ENCODE data around the gene RIOK2. TPM values are rescaled to one million over a fixed set of nuclear protein-coding genes. Genes with fewer than 3 reads are reported as not detected.

The RIOK2 gene
- total RNA-seq, 4 donors from 2014 or later = 7.9 to 26.1 (median 17.4) TPM

DNA sequence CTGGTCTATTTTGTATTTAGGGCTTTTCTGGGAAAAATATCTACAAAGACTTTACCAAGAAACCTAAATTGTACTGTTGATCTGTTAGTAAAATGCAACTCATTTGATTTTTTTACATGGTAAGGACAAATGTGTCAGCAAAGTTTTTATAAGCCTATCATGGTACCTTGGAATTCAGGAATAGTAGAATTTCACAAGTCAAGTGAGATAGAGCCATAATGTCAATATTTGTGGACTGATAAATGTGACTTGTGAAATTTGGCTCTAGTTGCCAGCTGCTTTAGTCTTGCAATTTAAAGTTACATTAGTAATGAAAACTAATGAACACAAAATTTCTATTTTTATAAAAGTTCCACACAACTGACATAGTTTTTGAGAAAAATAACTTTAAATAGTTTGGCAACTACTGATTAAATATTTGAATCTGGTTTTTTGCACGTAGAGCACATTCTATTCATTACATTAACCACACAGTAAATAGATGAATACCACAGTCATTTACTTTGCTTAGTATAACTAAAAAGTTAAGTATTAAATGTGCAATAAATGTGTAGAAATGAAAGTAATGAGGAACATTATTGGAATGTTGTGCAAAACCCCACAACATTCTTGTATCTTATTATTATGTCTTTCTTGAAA, 41.2 kb upstream of the RIOK2 start:
- no peak for DNase-seq (ENCODE audit: low spot score in 2 of 2)
- no peak for TF ChIP-seq POLR2A (IDR thresholded peaks at IDR 0.05)
- TF ChIP-seq, protein P1, sequence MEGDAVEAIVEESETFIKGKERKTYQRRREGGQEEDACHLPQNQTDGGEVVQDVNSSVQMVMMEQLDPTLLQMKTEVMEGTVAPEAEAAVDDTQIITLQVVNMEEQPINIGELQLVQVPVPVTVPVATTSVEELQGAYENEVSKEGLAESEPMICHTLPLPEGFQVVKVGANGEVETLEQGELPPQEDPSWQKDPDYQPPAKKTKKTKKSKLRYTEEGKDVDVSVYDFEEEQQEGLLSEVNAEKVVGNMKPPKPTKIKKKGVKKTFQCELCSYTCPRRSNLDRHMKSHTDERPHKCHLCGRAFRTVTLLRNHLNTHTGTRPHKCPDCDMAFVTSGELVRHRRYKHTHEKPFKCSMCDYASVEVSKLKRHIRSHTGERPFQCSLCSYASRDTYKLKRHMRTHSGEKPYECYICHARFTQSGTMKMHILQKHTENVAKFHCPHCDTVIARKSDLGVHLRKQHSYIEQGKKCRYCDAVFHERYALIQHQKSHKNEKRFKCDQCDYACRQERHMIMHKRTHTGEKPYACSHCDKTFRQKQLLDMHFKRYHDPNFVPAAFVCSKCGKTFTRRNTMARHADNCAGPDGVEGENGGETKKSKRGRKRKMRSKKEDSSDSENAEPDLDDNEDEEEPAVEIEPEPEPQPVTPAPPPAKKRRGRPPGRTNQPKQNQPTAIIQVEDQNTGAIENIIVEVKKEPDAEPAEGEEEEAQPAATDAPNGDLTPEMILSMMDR (IDR thresholded peaks at IDR 0.05) = no peak
- no peak overlapping the region for H3K4me3 ChIP-seq (ENCODE audit: low read depth, poor library complexity, severe bottlenecking)
- 53 to 66% methylated on average over 1 of the region's 1 CpG for whole genome bisulfite sequencing, 2 donors
- intact Hi-C loops (cut with DNase I; ENCODE audit: low total_unique reads) = no loop called here

DNA sequence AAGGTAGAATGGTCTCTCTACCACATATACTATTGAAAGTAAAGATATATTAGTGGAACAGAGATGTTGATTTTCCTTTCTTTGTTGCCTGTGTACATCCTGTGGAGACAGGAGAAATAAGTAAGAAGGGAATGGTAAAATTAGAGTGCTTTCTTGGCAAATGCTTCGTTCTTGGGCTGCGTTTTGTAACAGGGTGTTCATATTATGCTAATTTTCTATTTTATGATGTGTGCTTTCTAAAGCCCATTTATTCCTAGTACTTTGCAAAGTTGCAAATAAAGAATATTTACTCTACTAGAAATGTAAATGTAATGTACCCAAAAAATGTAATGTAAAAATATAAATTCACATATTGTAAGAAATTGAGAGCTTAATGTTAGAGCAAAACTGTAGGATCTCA, 40.5 kb upstream of the RIOK2 start:
- no peak for DNase-seq (ENCODE audit: low spot score in 2 of 2)
- no peak for TF ChIP-seq POLR2A (IDR thresholded peaks at IDR 0.05)
- TF ChIP-seq, protein P1 (IDR thresholded peaks at IDR 0.05) = no peak
- 53 to 59% methylated on average over 2 of the region's 2 CpGs for WGBS, 2 donors
- intact Hi-C loops (cut with DNase I; ENCODE audit: low total_unique reads) = no loop called here
- no peak overlapping the region for H3K4me3 ChIP-seq (ENCODE audit: low read depth, poor library complexity, severe bottlenecking)

DNA sequence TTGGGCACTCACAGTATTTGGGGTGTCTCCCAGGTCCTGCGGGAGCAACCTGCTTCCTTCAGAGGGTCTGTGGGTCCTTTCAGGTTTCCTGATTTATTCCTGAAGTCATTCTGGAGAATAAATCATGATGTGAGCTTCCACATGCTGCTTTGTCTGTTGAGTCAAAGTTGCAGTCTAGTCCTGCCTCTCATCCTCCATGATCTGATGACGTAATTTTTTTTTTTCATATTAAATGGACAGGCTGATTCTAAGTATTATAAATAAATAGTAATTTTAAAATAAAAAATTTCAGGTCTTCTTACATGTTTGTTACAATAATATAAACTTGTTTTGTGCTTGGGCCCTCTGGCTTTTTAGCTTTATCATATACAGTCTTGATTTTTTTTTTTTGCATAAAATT, 26.3 kb upstream of the RIOK2 start:
- WGBS, 2 donors = 89% methylated on average over 2 of the region's 2 CpGs
- DNase-seq (ENCODE audit: low spot score in 2 of 2) = no peak
- no peak overlapping the region for H3K4me3 ChIP-seq (ENCODE audit: low read depth, poor library complexity, severe bottlenecking)
- intact Hi-C loops (cut with DNase I; ENCODE audit: low total_unique reads) = no loop called here
- no peak for TF ChIP-seq POLR2A (IDR thresholded peaks at IDR 0.05)
- TF ChIP-seq, protein P1 (IDR thresholded peaks at IDR 0.05) = no peak

DNA sequence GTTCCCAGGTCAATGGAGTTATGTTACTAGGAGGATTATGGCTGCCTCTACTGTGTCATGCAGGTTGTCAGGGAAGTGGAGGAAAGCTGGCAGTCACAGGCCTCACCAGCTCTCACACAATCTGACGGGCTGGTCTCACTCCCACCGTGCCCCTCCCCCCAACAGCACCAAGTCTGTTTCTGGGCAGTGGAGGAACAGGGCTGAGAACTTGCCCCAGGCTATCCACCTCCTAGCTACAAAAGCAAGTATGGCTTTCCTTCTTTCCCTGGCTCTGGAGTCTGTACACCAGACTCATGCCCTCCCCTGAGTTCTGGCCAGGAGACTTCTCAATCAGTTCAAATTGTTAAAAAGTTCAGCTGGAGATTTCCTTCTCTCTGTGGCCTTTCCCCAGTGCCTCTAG, 25.7 kb upstream of the RIOK2 start:
- intact Hi-C loops (cut with DNase I; ENCODE audit: low total_unique reads) = no loop called here
- 67 to 72% methylated on average over 2 of the region's 2 CpGs for WGBS, 2 donors
- DNase-seq (ENCODE audit: low spot score in 2 of 2) = no peak
- no peak overlapping the region for H3K4me3 ChIP-seq (ENCODE audit: low read depth, poor library complexity, severe bottlenecking)
- TF ChIP-seq, protein P1 (IDR thresholded peaks at IDR 0.05) = no peak
- TF ChIP-seq POLR2A (IDR thresholded peaks at IDR 0.05) = no peak

DNA sequence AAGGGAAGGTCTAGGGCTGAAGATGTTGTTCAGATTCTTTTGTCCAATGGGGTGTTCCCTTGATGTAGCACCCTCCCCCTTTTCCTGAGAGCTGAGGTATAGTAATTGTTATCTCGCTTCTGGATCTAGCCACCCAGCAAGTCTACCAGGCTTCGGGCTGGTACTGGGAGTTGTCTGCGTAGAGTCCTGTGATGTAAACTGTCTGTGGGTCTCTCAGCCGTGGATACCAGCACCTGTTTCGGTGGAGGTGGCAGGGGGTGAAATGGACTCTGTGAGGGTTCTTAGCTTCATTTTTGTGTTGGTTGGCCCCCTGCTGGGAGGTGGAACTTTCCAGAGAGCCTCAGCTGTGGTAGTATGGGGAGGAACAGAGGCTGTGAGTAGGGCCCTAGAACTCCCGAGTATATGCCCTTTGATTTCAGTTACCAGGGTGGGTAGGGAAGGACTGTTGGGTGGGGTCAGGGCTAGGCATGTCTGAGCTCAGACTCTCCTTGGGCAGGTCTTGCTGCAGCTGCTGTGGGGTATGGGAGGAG, 25.2 kb upstream of the RIOK2 start:
- 88 to 94% methylated on average over 6 of the region's 6 CpGs for whole genome bisulfite sequencing, 2 donors
- TF ChIP-seq, protein P1 (IDR thresholded peaks at IDR 0.05) = no peak
- TF ChIP-seq POLR2A (IDR thresholded peaks at IDR 0.05) = no peak

DNA sequence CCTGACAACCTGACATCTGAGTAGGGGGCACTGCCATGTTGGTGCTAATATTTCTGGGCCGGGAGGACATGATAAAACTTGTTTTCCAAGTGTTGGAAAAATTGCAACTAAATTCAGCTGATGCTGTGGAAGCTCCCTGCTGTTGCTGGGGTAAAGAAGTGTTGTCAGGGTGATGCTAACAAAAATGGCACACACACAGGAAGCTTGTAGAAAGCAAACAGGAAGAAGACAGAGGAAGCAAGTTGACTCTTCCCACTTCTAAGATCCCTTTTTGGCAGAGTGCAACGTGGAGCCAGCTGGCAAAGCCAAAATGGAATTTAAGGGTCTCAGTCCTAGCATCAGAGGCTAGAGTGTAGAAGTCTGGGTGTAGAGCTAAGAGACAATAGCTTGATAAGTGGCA, 11.3 kb upstream of the RIOK2 start:
- intact Hi-C loops (cut with DNase I; ENCODE audit: low total_unique reads) = no loop called here
- no peak for TF ChIP-seq POLR2A (IDR thresholded peaks at IDR 0.05)
- TF ChIP-seq, protein P1 (IDR thresholded peaks at IDR 0.05) = no peak
- H3K4me3 ChIP-seq (ENCODE audit: low read depth, poor library complexity, severe bottlenecking) = no peak overlapping the region
- 20 to 25% methylated on average over 2 of the region's 2 CpGs for WGBS, 2 donors
- no peak for DNase-seq (ENCODE audit: low spot score in 2 of 2)

More for the DNA sequence above, 25.2 kb upstream of the RIOK2 start:
- DNase-seq (ENCODE audit: low spot score in 2 of 2) = no peak
- H3K4me3 ChIP-seq (ENCODE audit: low read depth, poor library complexity, severe bottlenecking) = no peak overlapping the region
- intact Hi-C loops (cut with DNase I; ENCODE audit: low total_unique reads) = no loop called here
